MM.1S (cell line): ENCODE measurements around the gene PLCXD3.
"Not testable (repeated sequence)": the region's sequence is repeated elsewhere in the genome, so short reads cannot be mapped to it uniquely, and the experiment has no call there.

ENCODE experiments used
- EZH2 ChIP-seq: fragments of 300-600 bp; sonication (generic); optimal IDR thresholded peaks from 2 replicates; pipeline ENCODE3; 2017; ENCODE audit warnings: low read depth, mild to moderate bottlenecking, antibody characterized with exemption, low read length, mixed read lengths
- EZH2phosphoT487 ChIP-seq: fragments of 300-600 bp; sonication (generic); IDR thresholded peaks from 2 replicates; pipeline ENCODE4 v1.6.1; 2018; ENCODE audit warnings: antibody characterized with exemption, low read length
- TF ChIP-seq, protein P1 (sequence below): fragments of 300-600 bp; sonication (generic); IDR thresholded peaks from 2 replicates; pipeline ENCODE4 v1.5.1; 2016; ENCODE audit warnings: antibody characterized with exemption, low read length, mixed read lengths

DNA sequence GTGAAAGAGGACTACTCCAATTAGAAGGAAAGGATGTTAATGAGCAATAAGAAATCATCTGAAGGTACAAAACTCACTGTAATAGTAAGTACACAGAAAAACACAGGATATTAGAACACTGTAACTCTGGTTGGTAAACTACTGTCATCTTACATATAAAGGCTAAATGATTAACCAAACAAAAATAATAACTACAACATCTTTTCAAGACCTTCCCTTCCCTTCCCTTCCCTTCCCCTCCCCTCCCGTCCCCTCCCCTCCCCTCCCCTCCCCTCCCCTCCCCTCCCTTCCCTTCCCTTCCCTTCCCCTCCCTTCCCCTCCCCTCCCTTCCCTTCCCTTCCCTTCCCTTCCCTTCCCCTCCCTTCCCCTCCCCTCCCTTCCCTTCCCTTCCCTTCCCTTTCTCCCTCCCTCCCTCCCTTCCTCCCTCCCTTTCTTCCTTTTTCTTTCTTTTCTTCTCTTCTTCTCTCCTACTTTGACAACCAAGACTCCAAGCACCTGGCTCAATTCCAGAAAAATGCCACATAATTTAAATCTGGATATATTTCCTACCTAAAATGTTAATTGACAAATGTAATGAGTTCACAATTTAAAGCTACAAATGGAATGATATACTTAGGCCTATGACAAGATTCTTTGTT is 38.7 kb downstream of the PLCXD3 start:
- TF ChIP-seq, protein P1, sequence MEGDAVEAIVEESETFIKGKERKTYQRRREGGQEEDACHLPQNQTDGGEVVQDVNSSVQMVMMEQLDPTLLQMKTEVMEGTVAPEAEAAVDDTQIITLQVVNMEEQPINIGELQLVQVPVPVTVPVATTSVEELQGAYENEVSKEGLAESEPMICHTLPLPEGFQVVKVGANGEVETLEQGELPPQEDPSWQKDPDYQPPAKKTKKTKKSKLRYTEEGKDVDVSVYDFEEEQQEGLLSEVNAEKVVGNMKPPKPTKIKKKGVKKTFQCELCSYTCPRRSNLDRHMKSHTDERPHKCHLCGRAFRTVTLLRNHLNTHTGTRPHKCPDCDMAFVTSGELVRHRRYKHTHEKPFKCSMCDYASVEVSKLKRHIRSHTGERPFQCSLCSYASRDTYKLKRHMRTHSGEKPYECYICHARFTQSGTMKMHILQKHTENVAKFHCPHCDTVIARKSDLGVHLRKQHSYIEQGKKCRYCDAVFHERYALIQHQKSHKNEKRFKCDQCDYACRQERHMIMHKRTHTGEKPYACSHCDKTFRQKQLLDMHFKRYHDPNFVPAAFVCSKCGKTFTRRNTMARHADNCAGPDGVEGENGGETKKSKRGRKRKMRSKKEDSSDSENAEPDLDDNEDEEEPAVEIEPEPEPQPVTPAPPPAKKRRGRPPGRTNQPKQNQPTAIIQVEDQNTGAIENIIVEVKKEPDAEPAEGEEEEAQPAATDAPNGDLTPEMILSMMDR, result not testable (repeated sequence)
- not testable (repeated sequence) for TF ChIP-seq EZH2, EZH2phosphoT487
